Measurements from ENCODE around the gene GDF7. TPM values are rescaled to one million over a fixed set of nuclear protein-coding genes. Genes with fewer than 3 reads are reported as not detected.

Gene GDF7
- total and polyA plus RNA-seq, 2 of the 8 experiments (the other 6 are each of a cell fraction or from before 2014, with no cell fraction given): 0.04 to 0.06 TPM

- POLR2A ChIA-PET (ENCODE audit: partially characterized antibody): interaction anchor here (1.7 kb wide), 1 partner anchor 194 kb away, joined by 15 read pairs; the partner anchor contains the start of gene RHOB
- no peaks in the 10 kb centered on the region for H3K36me3 ChIP-seq (ENCODE audit: control insufficient read depth in 2 of 4, insufficient read depth in 4 of 4, low read length in 3 of 4)
These were observed 25.6 kb upstream of the GDF7 start for GRCh38 chr2:20641123-20641985.

More at GRCh38 chr2:20641123-20641985, 25.6 kb upstream of the GDF7 start:
- H3K4me2 ChIP-seq (ENCODE audit: insufficient read depth in 1 of 2, low read depth in 2 of 2, low read length in 2 of 2): no peak overlapping the region
- TF ChIP-seq CTCF (IDR thresholded peaks at IDR 0.05; ENCODE audit: control extremely low read depth in 1 of 3, insufficient read depth in 1 of 3, low read depth in 1 of 3, low read length in 3 of 3): no peak
- no peak for TF ChIP-seq NRF1 (IDR thresholded peaks at IDR 0.05; ENCODE audit: low read depth, low read length)
- no peak for TF ChIP-seq BCL11A (IDR thresholded peaks at IDR 0.05; ENCODE audit: low read depth in 2 of 2, low read length in 2 of 2)
- TF ChIP-seq FOSL1 (IDR thresholded peaks at IDR 0.05; ENCODE audit: insufficient read depth, low read depth, low read length): no peak
- TF ChIP-seq TCF12 (IDR thresholded peaks at IDR 0.05; ENCODE audit: low read depth, low read length): no peak
- no peak for TF ChIP-seq ZNF274 (IDR thresholded peaks at IDR 0.05; ENCODE audit: borderline replicate concordance, extremely low read depth, low read length)
- H3K56ac ChIP-seq (replicated peaks; ENCODE audit: insufficient read length, low read depth, low read length): no peak overlapping the region
- CTCF ChIA-PET (ENCODE audit: partially characterized antibody): interaction anchor here (0.7 to 17.7 kb wide), 30 partner anchors 7 to 539 kb away, joined by 3 to 367 read pairs (median 8); partner anchors contain the start of genes HS1BP3 and RHOB
- H2BK15ac ChIP-seq (ENCODE audit: low read length): no peak overlapping the region
- no peak overlapping the region for H2BK5ac ChIP-seq (ENCODE audit: low read depth, low read length)
- 90% methylated on average over 23 of the region's 23 CpGs; no CpG with 5 or more reads in 1 of the 2 experiments for WGBS, 2 experiments (ENCODE audit: extremely low coverage in 1 of 2, insufficient coverage in 1 of 2, insufficient read length in 1 of 2, insufficient replicate concordance in 2 of 2, low coverage in 1 of 2, low lambda C conversion rate in 2 of 2, missing lambda C conversion rate in 1 of 2)
- no peak overlapping the region for H3K14ac ChIP-seq (ENCODE audit: insufficient read length)
- no peaks in the 10 kb centered on the region for H3K79me2 ChIP-seq (ENCODE audit: control insufficient read depth in 1 of 2, insufficient read depth in 2 of 2, low read length in 2 of 2)
- H3K79me1 ChIP-seq (ENCODE audit: low read depth, low read length): no peaks in the 10 kb centered on the region; the same call in 1 of the 2 replicates
- no peak overlapping the region for H4K8ac ChIP-seq (ENCODE audit: extremely low read depth, insufficient read depth, low read length)
- no peak for DNase-seq (ENCODE audit: low read depth in 1 of 2, low spot score in 2 of 2)
- H3K23ac ChIP-seq (ENCODE audit: insufficient read length): no peak overlapping the region
- H3K27me3 ChIP-seq (replicated peaks in 1 of 4; ENCODE audit: control insufficient read depth in 3 of 4, extremely low read depth in 1 of 4, insufficient read depth in 3 of 4, low read length in 3 of 4): no peaks in the 10 kb centered on the region
- no peak overlapping the region for H4K5ac ChIP-seq (ENCODE audit: insufficient read length, low read depth, low read length)
- H3K9ac ChIP-seq (replicated peaks in 1 of 4; ENCODE audit: extremely low read depth in 1 of 4, low read depth in 3 of 4, low read length in 3 of 4): no peak overlapping the region; a peak in 1 of 7 replicates
- no peak overlapping the region for H2AK5ac ChIP-seq (ENCODE audit: low read depth, low read length)
- no peak for FAIRE-seq
- peak overlapping the region; percentile 4; the same call in 1 of the 2 replicates for H2BK12ac ChIP-seq (ENCODE audit: low read depth, low read length)
- H3K4me3 ChIP-seq (ENCODE audit: extremely low read depth in 1 of 4, insufficient read depth in 2 of 4, low read depth in 3 of 4, low read length in 4 of 4): no peak overlapping the region
- no peaks in the 10 kb centered on the region for H3K9me3 ChIP-seq (ENCODE audit: insufficient read depth in 2 of 2, low read depth in 1 of 2, low read length in 1 of 2)
- no peak overlapping the region for H4K91ac ChIP-seq (replicated peaks; ENCODE audit: insufficient read length, low read length)
- no peaks in the 10 kb centered on the region for H3K4me1 ChIP-seq (replicated peaks in 1 of 4; ENCODE audit: control insufficient read depth in 3 of 4, insufficient read depth in 4 of 4, low read length in 3 of 4)
- H2AFZ ChIP-seq (ENCODE audit: low read length): no peak overlapping the region
- H2BK120ac ChIP-seq (replicated peaks; ENCODE audit: low read depth, low read length): no peak overlapping the region
- H3K18ac ChIP-seq (ENCODE audit: extremely low read depth, low read length): no peak overlapping the region
- H3K23me2 ChIP-seq (ENCODE audit: low read depth, low read length): no peaks in the 10 kb centered on the region
- H4K20me1 ChIP-seq (replicated peaks in 1 of 2; ENCODE audit: control insufficient read depth in 1 of 2, insufficient read depth in 2 of 2, low read length in 2 of 2): peaks cover 0 to 3% of the 10 kb centered on the region in 2 experiments
- H2BK20ac ChIP-seq (ENCODE audit: low read length): no peak overlapping the region
- no peak overlapping the region for H3K27ac ChIP-seq (ENCODE audit: low read depth, low read length)
- H3K4ac ChIP-seq (replicated peaks; ENCODE audit: insufficient read length, low read depth, low read length): no peak overlapping the region

Measured in H1 (cell line).